Neural cell (in vitro differentiated cells): ENCODE data around the gene BTAF1. TPM values are rescaled to one million over a fixed set of nuclear protein-coding genes. Genes with fewer than 3 reads are reported as not detected.
"Not testable (repeated sequence)": the region's sequence is repeated elsewhere in the genome, so short reads cannot be mapped to it uniquely, and the experiment has no call there.

Experiments
- H2AFZ ChIP-seq: fragments of 200-600, 300-800 bp; sonication (generic), shearing (Covaris generic); 2 replicates; pipeline ENCODE4 v1.6.0; 2014; ENCODE audit warnings: low read depth, mild to moderate bottlenecking, antibody characterized with exemption, low read length, moderate library complexity
- H3F3A ChIP-seq: fragments of 200-600 bp; shearing (Covaris generic); 2 replicates; pipeline ENCODE4 v1.6.1; 2016; ENCODE audit warnings: mild to moderate bottlenecking, moderate library complexity, mixed read lengths, antibody characterized with exemption, low read length; ENCODE audit not compliant: insufficient read depth, poor library complexity, severe bottlenecking
- H3K27ac ChIP-seq: fragments of 200-600, 300-800 bp; sonication (generic), shearing (Covaris generic); 2 replicates; pipeline ENCODE4 v1.5.1; 2014; ENCODE audit warnings: mild to moderate bottlenecking, low read length, moderate library complexity
- H3K27me3 ChIP-seq: fragments of 300-800, 200-600 bp; sonication (generic), shearing (Covaris generic); 2 replicates; pipeline ENCODE4 v1.6.0; 2014; ENCODE audit warnings: mild to moderate bottlenecking, low read depth, low read length, moderate library complexity; ENCODE audit not compliant: insufficient read depth
- H3K36me3 ChIP-seq: fragments of 300-800, 200-600 bp; sonication (generic), shearing (Covaris generic); 2 replicates; pipeline ENCODE4 v1.5.1; 2014; ENCODE audit warnings: mild to moderate bottlenecking, antibody characterized with exemption, low read length, moderate library complexity; ENCODE audit not compliant: insufficient read depth
- H3K4me2 ChIP-seq: fragments of 300-800, 200-600 bp; sonication (generic), shearing (Covaris generic); 2 replicates; pipeline ENCODE4 v1.6.0; 2014; ENCODE audit warnings: mild to moderate bottlenecking, low read length
- H3K4me3 ChIP-seq: fragments of 300-800, 200-600 bp; sonication (generic), shearing (Covaris generic); 2 replicates; pipeline ENCODE4 v1.5.1; 2014; ENCODE audit warnings: mild to moderate bottlenecking, low read length, moderate library complexity
- H3K79me2 ChIP-seq: fragments of 200-600 bp; shearing (Covaris generic); replicated peaks from 2 replicates; pipeline ENCODE4 v1.6.0; 2014; ENCODE audit warnings: mild to moderate bottlenecking, low read length, moderate library complexity; ENCODE audit not compliant: insufficient read depth
- H3K9ac ChIP-seq: fragments of 300-800, 200-600 bp; sonication (generic), shearing (Covaris generic); 2 replicates; pipeline ENCODE4 v1.6.1; 2016; ENCODE audit warnings: mild to moderate bottlenecking, low read length, mixed read lengths
- H3K9me2 ChIP-seq: fragments of 200-600 bp; shearing (Covaris generic); 2 replicates; pipeline ENCODE4 v1.6.1; 2016; ENCODE audit warnings: mild to moderate bottlenecking, low read length, mixed read lengths; ENCODE audit not compliant: insufficient read depth
- H3K9me3 ChIP-seq: fragments of 200-600, 300-800 bp; sonication (generic), shearing (Covaris generic); 2 replicates; pipeline ENCODE4 v1.6.1; 2016; ENCODE audit warnings: mild to moderate bottlenecking, mixed run types, low read length, moderate library complexity, mixed read lengths
- H4K20me1 ChIP-seq: fragments of 200-600 bp; shearing (Covaris generic); 2 replicates; pipeline ENCODE4 v1.6.1; 2016; ENCODE audit warnings: mild to moderate bottlenecking, mixed run types; ENCODE audit not compliant: insufficient read depth
- CTCF ChIP-seq: fragments of 450-650 bp; IDR thresholded peaks from 2 replicates; pipeline ENCODE4 v1.5.1; 2014; ENCODE audit warnings: antibody characterized with exemption, mild to moderate bottlenecking, moderate library complexity; ENCODE audit not compliant: poor library complexity, severe bottlenecking
- EP300 ChIP-seq: fragments of 450-650 bp; conservative IDR thresholded peaks from 2 replicates; pipeline ENCODE4 v1.6.1; 2014; ENCODE audit warnings: antibody characterized with exemption, mild to moderate bottlenecking, moderate library complexity; ENCODE audit not compliant: poor library complexity, severe bottlenecking
- EZH2 ChIP-seq: fragments of 200-600, 300-800 bp; shearing (Covaris generic), sonication (generic); IDR thresholded peaks from 2 replicates; pipeline ENCODE4 v1.6.1; 2014; ENCODE audit warnings: antibody characterized with exemption, low read length, borderline replicate concordance, mild to moderate bottlenecking; ENCODE audit not compliant: insufficient read depth, poor library complexity, severe bottlenecking
- MXI1 ChIP-seq: fragments of 450-650 bp; conservative IDR thresholded peaks from 2 replicates; pipeline ENCODE4 v1.6.1; 2014; ENCODE audit warnings: antibody characterized with exemption, mild to moderate bottlenecking; ENCODE audit not compliant: poor library complexity, severe bottlenecking
- POLR2AphosphoS5 ChIP-seq: IDR thresholded peaks from 2 replicates; pipeline ENCODE4 v1.6.1; 2012
- RAD21 ChIP-seq: fragments of 450-650 bp; conservative IDR thresholded peaks from 2 replicates; pipeline ENCODE4 v1.6.1; 2014; ENCODE audit warnings: antibody characterized with exemption, mild to moderate bottlenecking, moderate library complexity
- SMC3 ChIP-seq: fragments of 450-650 bp; conservative IDR thresholded peaks from 2 replicates; pipeline ENCODE4 v1.6.1; 2014; ENCODE audit warnings: antibody characterized with exemption, mild to moderate bottlenecking, moderate library complexity; ENCODE audit not compliant: poor library complexity
- TAF1 ChIP-seq: IDR thresholded peaks from 2 replicates; pipeline ENCODE4 v1.6.1; 2012; ENCODE audit warnings: low read depth
- polyA plus RNA-seq: library from polyadenylated mRNA; depleted of rRNA; stranded (reverse); fragments of >200 nt; gene quantifications from 2 replicates; pipeline ENCODE4 v1.2.3, GENCODE V29; 2014
- TF ChIP-seq, protein P1 (sequence below): IDR thresholded peaks from 2 replicates; pipeline ENCODE4 v1.6.1; 2012; ENCODE audit warnings: borderline replicate concordance

The BTAF1 gene
- polyA plus RNA-seq, 1 donor from 2014 or later: 69.4 TPM

DNA sequence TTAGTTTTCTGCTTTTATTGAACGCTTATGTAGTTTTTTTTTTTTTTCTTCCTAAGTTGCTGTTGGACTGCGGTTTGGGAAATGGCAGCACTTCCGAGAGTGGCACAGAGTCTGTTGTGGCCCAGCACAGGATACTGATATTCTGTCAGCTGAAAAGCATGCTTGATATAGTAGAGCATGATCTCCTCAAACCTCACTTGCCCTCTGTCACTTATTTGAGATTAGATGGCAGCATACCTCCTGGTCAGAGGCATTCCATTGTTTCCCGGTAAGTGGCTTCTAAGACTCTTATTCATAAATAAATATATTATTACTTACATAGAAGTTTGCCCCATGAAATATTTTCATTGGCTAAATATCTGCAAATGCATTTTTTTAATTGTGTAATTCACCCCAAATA, 101.1 kb downstream of the BTAF1 start:
- Histone ChIP-seq H3K9me2 (no peaks in the 10 kb centered on the region), H3K36me3 (peaks cover 9% of the 10 kb centered on the region), H3K4me2 (no peak overlapping the region), H3F3A (no peaks in the 10 kb centered on the region), H3K79me2 (no peaks in the 10 kb centered on the region), H3K27ac (no peak overlapping the region), H3K27me3 (no peaks in the 10 kb centered on the region), H2AFZ (no peak overlapping the region), H4K20me1 (no peaks in the 10 kb centered on the region), H3K9me3 (no peaks in the 10 kb centered on the region), H3K4me3 (no peak overlapping the region), H3K9ac (no peak overlapping the region)
- TF ChIP-seq MXI1: no peak
- TF ChIP-seq EP300: no peak
- TF ChIP-seq TAF1: no peak
- TF ChIP-seq CTCF: no peak
- TF ChIP-seq SMC3: no peak
- no peak for TF ChIP-seq POLR2AphosphoS5
- TF ChIP-seq, protein P1, sequence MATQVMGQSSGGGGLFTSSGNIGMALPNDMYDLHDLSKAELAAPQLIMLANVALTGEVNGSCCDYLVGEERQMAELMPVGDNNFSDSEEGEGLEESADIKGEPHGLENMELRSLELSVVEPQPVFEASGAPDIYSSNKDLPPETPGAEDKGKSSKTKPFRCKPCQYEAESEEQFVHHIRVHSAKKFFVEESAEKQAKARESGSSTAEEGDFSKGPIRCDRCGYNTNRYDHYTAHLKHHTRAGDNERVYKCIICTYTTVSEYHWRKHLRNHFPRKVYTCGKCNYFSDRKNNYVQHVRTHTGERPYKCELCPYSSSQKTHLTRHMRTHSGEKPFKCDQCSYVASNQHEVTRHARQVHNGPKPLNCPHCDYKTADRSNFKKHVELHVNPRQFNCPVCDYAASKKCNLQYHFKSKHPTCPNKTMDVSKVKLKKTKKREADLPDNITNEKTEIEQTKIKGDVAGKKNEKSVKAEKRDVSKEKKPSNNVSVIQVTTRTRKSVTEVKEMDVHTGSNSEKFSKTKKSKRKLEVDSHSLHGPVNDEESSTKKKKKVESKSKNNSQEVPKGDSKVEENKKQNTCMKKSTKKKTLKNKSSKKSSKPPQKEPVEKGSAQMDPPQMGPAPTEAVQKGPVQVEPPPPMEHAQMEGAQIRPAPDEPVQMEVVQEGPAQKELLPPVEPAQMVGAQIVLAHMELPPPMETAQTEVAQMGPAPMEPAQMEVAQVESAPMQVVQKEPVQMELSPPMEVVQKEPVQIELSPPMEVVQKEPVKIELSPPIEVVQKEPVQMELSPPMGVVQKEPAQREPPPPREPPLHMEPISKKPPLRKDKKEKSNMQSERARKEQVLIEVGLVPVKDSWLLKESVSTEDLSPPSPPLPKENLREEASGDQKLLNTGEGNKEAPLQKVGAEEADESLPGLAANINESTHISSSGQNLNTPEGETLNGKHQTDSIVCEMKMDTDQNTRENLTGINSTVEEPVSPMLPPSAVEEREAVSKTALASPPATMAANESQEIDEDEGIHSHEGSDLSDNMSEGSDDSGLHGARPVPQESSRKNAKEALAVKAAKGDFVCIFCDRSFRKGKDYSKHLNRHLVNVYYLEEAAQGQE: no peak
- no peak for TF ChIP-seq RAD21
- TF ChIP-seq EZH2: no peak

GRCh38 chr10:92025340-92025739, 101.8 kb downstream of the BTAF1 start:
- H3K79me2 ChIP-seq, H3K27me3 ChIP-seq, H2AFZ ChIP-seq, H4K20me1 ChIP-seq, H3K36me3 ChIP-seq, H3K9ac ChIP-seq, H3K9me2 ChIP-seq, H3K4me3 ChIP-seq, H3K4me2 ChIP-seq, H3K27ac ChIP-seq, H3K9me3 ChIP-seq, H3F3A ChIP-seq: not testable (repeated sequence)

DNA sequence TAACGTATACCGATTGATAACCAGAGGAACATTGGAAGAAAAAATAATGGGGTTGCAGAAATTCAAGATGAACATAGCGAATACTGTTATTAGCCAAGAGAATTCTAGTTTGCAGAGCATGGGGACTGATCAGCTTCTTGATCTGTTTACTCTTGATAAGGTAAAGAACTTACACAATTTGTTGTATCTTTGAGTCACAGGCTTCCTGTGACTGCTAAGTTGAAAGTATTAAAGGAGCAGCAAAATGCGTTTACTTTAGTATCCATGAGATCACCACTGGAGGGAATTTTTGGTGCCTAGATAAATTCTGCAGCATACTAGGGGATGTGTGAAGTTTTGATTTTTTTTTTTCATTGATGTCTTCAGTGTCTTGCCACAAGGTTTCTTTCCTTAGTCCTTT, 103.6 kb downstream of the BTAF1 start:
- H3K4me3 ChIP-seq: no peak overlapping the region
- H3K9me2 ChIP-seq: no peaks in the 10 kb centered on the region
- peaks cover 9% of the 10 kb centered on the region for H3K36me3 ChIP-seq
- no peaks in the 10 kb centered on the region for H4K20me1 ChIP-seq
- no peaks in the 10 kb centered on the region for H3K79me2 ChIP-seq
- no peaks in the 10 kb centered on the region for H3K9me3 ChIP-seq
- H2AFZ ChIP-seq: no peak overlapping the region
- no peak overlapping the region for H3K4me2 ChIP-seq
- H3K27me3 ChIP-seq: no peaks in the 10 kb centered on the region
- TF ChIP-seq MXI1: no peak
- TF ChIP-seq POLR2AphosphoS5: no peak
- no peak for TF ChIP-seq CTCF
- no peak for TF ChIP-seq RAD21
- no peak for TF ChIP-seq SMC3
- TF ChIP-seq TAF1: no peak
- TF ChIP-seq, protein P1: no peak
- no peak for TF ChIP-seq EZH2
- TF ChIP-seq EP300: no peak
- H3F3A ChIP-seq: no peaks in the 10 kb centered on the region
- H3K9ac ChIP-seq: no peak overlapping the region
- H3K27ac ChIP-seq: no peak overlapping the region
